Erythroblast (primary cell): ENCODE results near the gene TAOK1.
A peak's percentile ranks its signal among the peaks of the same experiment; 100 is the strongest.
"Not testable (repeated sequence)": the region's sequence is repeated elsewhere in the genome, so short reads cannot be mapped to it uniquely, and the experiment has no call there.

ENCODE experiments used
- DNase-seq, 2 experiments: peaks; one replicate each; lab custom pipeline; 2025; lab: John Stamatoyannopoulos, UW
- GATA1 ChIP-seq: IDR thresholded peaks from 2 replicates; pipeline ENCODE4 v1.6.1; 2011; ENCODE audit warnings: low read depth, mild to moderate bottlenecking, control low read depth, low read length, moderate library complexity
- POLR2A ChIP-seq: IDR thresholded peaks from 2 replicates; pipeline ENCODE4 v1.6.1; 2011; ENCODE audit warnings: mild to moderate bottlenecking, low read length

The TAOK1 gene

GRCh38 chr17:29557739-29558116, 167.6 kb downstream of the TAOK1 start:
- TF ChIP-seq POLR2A (no peak), GATA1 (no peak)
- DNase-seq: no peak

DNA sequence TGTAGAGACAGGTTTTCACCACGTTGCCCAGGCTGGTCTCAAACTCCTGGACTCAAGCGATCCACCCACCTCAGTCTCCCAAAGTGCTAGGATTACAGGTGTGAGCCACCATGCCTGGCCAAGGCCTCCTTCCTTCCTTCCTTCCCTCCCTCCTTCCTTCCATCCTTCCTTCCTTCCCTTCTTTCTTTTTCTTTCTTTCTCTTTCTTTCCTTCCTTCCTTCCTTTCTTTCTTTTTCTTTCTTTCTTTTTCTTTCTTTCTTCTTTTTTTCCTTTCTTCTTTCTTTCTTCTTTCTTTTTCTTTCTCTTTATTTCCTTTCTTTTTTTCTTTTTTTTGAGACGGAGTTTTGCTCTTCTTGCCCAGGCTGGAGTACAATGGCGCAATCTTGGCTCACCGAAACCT, 168.0 kb downstream of the TAOK1 start:
- DNase-seq: not testable (repeated sequence)

DNA sequence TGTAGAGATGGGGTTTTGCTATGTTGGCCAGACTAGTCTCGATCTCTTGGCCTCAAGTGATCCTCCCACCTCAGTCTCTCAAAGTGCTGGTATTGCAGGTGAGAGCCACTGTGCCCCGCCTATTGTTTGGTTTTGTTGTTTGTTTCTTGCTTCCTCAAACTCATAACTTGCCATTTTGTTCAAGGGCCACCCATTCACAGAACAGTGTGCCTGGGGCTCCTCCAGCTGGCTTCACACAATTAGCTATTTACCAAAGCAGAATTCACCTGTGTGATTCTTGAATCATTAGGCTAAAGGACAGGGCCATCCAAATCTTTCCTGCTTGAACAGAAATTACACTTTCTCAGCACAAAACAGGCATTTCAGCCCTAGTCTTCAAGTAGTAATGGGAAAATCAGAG, 169.5 kb downstream of the TAOK1 start:
- no peak for TF ChIP-seq POLR2A
- TF ChIP-seq GATA1: no peak
- no peak for DNase-seq

DNA sequence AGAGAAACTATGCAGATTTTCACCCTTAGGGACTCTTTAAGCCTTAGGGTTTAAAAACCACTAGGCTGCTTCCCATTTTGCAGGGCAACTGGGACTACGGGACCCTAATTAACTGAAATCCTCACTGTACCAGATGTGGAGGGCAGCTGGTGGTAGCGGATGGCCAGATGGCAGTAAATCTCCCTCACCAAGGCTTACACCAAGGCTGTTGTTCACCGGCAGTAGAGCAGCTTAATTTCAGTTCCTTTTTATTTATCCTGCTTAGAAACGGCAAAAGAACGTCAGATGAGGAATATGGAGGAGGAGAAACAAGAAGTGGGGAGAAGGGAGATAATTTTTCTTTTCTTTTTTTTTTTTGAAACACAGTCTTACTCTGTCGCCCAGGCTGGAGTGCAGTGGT, 170.2 kb downstream of the TAOK1 start:
- TF ChIP-seq POLR2A (no peak), GATA1 (no peak)
- no peak for DNase-seq

DNA sequence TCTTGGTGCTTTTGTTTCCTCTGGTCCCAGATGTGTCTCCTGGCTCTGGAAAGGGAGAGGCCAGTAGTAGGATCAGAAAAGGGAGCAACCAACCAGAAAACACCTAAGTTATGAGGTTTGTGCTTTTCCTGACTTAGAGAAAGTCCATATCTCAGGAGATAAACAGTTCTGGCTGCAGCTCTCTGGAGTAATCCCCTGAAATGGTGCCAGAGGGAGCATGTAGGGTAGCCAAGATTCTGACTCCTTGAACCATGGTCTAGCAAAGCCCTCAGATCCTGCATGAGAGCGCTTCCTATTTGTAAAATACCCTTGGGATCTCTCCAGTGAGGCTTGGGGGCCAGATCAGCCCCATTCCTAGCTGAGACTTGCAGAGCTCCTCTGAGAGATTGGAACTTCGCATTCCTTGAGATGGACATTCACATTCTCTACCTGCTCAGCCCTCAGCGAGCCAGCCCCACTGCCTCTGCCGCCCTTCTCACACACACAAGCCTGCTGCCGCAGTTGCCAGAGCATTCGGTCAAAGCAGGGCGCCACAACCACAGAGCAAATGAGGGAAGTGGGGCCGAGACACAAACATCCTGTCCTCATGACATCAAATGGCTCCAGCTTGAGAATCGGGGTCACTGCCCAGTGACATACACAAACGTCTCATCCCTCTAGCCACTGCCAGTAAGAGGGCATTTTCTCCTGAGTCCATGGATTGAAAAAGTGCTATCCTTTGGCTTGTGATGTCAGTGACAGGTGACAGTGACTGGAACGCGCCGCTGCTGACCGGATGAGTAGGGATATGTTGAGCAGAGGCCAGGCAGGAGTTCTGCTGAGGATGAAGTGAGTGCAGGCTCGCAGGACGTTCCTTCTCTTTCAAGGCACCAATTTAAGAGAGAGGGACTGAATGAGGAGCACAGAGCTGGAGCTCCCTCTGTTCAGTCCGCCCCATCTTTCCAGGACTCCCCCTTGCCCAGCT, 171.7 kb downstream of the TAOK1 start:
- DNase-seq: no peak
- TF ChIP-seq POLR2A (no peak), GATA1 (no peak)

DNA sequence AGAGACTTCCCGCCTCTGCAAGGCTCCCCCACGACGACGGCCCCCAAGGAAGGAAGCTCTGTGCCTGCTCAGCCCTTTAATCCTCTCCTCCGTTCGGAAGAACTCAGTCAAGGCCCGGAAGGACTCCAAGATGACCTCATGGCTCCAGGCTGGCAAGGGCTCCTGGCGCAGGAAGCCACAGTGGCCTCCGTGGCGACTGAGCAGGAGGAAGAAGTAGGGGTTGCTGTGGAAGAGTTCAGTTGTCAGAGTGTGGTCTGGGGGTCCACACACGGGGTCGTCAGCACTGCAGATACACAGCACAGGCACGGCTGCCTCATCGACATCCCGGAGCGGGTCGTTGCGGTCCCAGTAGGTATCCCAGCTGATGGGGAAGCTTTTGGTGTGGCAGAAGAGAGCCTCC, 172.5 kb downstream of the TAOK1 start:
- TF ChIP-seq GATA1 (no peak), POLR2A (no peak)

GRCh38 chr17:29563816-29564215, 173.7 kb downstream of the TAOK1 start:
- TF ChIP-seq POLR2A (no peak), GATA1 (no peak)
- DNase-seq: no peak

More for the DNA sequence above, 172.5 kb downstream of the TAOK1 start:
- no peak for DNase-seq

GRCh38 chr17:29565643-29566472, 175.7 kb downstream of the TAOK1 start:
- peak; percentile 46 to 52 for DNase-seq
- TF ChIP-seq GATA1 (no peak), POLR2A (no peak)

GRCh38 chr17:29566473-29567303, 176.5 kb downstream of the TAOK1 start, which contains the start of gene ABHD15:
Gene ABHD15 (minus strand): TSS chr17:29567037. CDS start chr17:29566966, 71 bp downstream.
- DNase-seq: peak; percentile 71 to 74
- TF ChIP-seq POLR2A: no peak
- TF ChIP-seq GATA1: no peak

GRCh38 chr17:29567304-29567553, 177.1 kb downstream of the TAOK1 start:
- DNase-seq: peak; percentile 50 to 59
- TF ChIP-seq GATA1 (no peak), POLR2A (no peak)

GRCh38 chr17:29567554-29568330, 177.6 kb downstream of the TAOK1 start:
- TF ChIP-seq POLR2A: no peak
- no peak for TF ChIP-seq GATA1
- DNase-seq: peak; percentile 71 to 74

GRCh38 chr17:29568331-29569244, 178.4 kb downstream of the TAOK1 start, which contains the start of gene TP53I13:
Gene TP53I13 (plus strand): TSS chr17:29568701. CDS start chr17:29568759, 58 bp downstream.
- TF ChIP-seq POLR2A: peak; percentile 21
- no peak for TF ChIP-seq GATA1
- peak; percentile 85 to 86 for DNase-seq
